GM08714 (cell line): ENCODE measurements around the gene HS3ST4.

Source experiments
- H3K4me3 ChIP-seq: fragments of 200-500 bp; sonication (Bioruptor generic); 2 replicates; pipeline ENCODE4 v1.5.1; 2014; ENCODE audit warnings: mild to moderate bottlenecking, low read length, inconsistent platforms
- ZNF274 ChIP-seq: IDR thresholded peaks from 2 replicates; pipeline ENCODE4 v1.6.1; 2012; ENCODE audit warnings: mild to moderate bottlenecking, low read depth, low read length

HS3ST4 gene

GRCh38 chr16:25691519-25692091 lies at the start of gene HS3ST4:
TSS of gene HS3ST4 (plus strand) at chr16:25691959.
- no peak within 1 kb of the TSS for H3K4me3 ChIP-seq
- TF ChIP-seq ZNF274 = no peak

- H3K4me3 ChIP-seq = no peak overlapping the region
- TF ChIP-seq ZNF274 = no peak
These were observed 48.1 kb upstream of the HS3ST4 start for GRCh38 chr16:25643633-25644032.

GRCh38 chr16:25656639-25657038 lies 35.1 kb upstream of the HS3ST4 start:
- H3K4me3 ChIP-seq = no peak overlapping the region
- no peak for TF ChIP-seq ZNF274

GRCh38 chr16:25676820-25677219 lies 14.9 kb upstream of the HS3ST4 start:
- TF ChIP-seq ZNF274 = no peak
- H3K4me3 ChIP-seq = no peak overlapping the region

- no peak overlapping the region for H3K4me3 ChIP-seq
- TF ChIP-seq ZNF274 = no peak
These were observed 12.2 kb upstream of the HS3ST4 start for GRCh38 chr16:25679511-25679910.

GRCh38 chr16:25689137-25689836 lies 2.5 kb upstream of the HS3ST4 start:
- TF ChIP-seq ZNF274 = no peak
- H3K4me3 ChIP-seq = no peak overlapping the region

- no peak overlapping the region for H3K4me3 ChIP-seq
- TF ChIP-seq ZNF274 = no peak
These were observed 1.1 kb upstream of the HS3ST4 start for GRCh38 chr16:25690552-25691143.

- no peak overlapping the region for H3K4me3 ChIP-seq
- no peak for TF ChIP-seq ZNF274
These were observed 587 bp downstream of the HS3ST4 start for GRCh38 chr16:25692351-25692741.

GRCh38 chr16:25692742-25693508 lies 1.2 kb downstream of the HS3ST4 start:
- H3K4me3 ChIP-seq = no peak overlapping the region

GRCh38 chr16:25693631-25694030 lies 1.9 kb downstream of the HS3ST4 start:
- no peak for TF ChIP-seq ZNF274
- no peak overlapping the region for H3K4me3 ChIP-seq

More at GRCh38 chr16:25692742-25693508, 1.2 kb downstream of the HS3ST4 start:
- no peak for TF ChIP-seq ZNF274

GRCh38 chr16:25699069-25699468 lies 7.3 kb downstream of the HS3ST4 start:
- no peak overlapping the region for H3K4me3 ChIP-seq
- no peak for TF ChIP-seq ZNF274

- no peak for TF ChIP-seq ZNF274
- H3K4me3 ChIP-seq = no peak overlapping the region
These were observed 8.8 kb downstream of the HS3ST4 start for GRCh38 chr16:25700547-25700946.

GRCh38 chr16:25707553-25707952 lies 15.8 kb downstream of the HS3ST4 start:
- no peak overlapping the region for H3K4me3 ChIP-seq
- TF ChIP-seq ZNF274 = no peak

GRCh38 chr16:25707982-25708583 lies 16.3 kb downstream of the HS3ST4 start:
- H3K4me3 ChIP-seq = no peak overlapping the region
- TF ChIP-seq ZNF274 = no peak

- H3K4me3 ChIP-seq = no peak overlapping the region
These were observed 17.5 kb downstream of the HS3ST4 start for GRCh38 chr16:25709213-25709612.

More at GRCh38 chr16:25709213-25709612, 17.5 kb downstream of the HS3ST4 start:
- TF ChIP-seq ZNF274 = no peak
